Muscle layer of colon (tissue), 2 donors: ENCODE data around the gene ADPGK.

Source experiments
- H3K27ac ChIP-seq: one replicate; pipeline ENCODE4 v1.7.0; 2013; ENCODE audit warnings: low read depth, mild to moderate bottlenecking, low read length, moderate library complexity
- H3K27me3 ChIP-seq, 2 donors: one replicate each; pipeline ENCODE4 v1.7.0; 2013; ENCODE audit warnings: low read length in 2 of 2, mild to moderate bottlenecking in 2 of 2; ENCODE audit not compliant: insufficient read depth in 2 of 2, control insufficient read depth in 1 of 2
- H3K36me3 ChIP-seq: one replicate; pipeline ENCODE4 v1.7.0; 2013; ENCODE audit warnings: mild to moderate bottlenecking, low read length; ENCODE audit not compliant: insufficient read depth
- H3K4me1 ChIP-seq: one replicate; pipeline ENCODE4 v1.7.0; 2013; ENCODE audit warnings: mild to moderate bottlenecking, low read length; ENCODE audit not compliant: insufficient read depth
- H3K4me3 ChIP-seq, 2 donors: one replicate each; pipeline ENCODE4 v1.7.0; 2013; ENCODE audit warnings: low read length in 2 of 2, low read depth in 1 of 2, mild to moderate bottlenecking in 1 of 2, moderate library complexity in 1 of 2
- H3K9ac ChIP-seq: one replicate; pipeline ENCODE4 v1.7.0; 2013; ENCODE audit warnings: low read length
- H3K9me3 ChIP-seq: one replicate; pipeline ENCODE4 v1.7.0; 2013; ENCODE audit warnings: mild to moderate bottlenecking, low read length
- donor health status: abdominal sarcoma.
- donor health status: Adenocarcinoma of cecum.

The ADPGK gene

GRCh38 chr15:72801590-72802325 is 18.2 kb upstream of the ADPGK start:
- Histone ChIP-seq H3K9me3 (no peaks in the 10 kb centered on the region), H3K27me3 (no peaks in the 10 kb centered on the region), H3K9ac (no peak overlapping the region), H3K4me1 (no peaks in the 10 kb centered on the region), H3K4me3 (no peak overlapping the region), H3K36me3 (no peaks in the 10 kb centered on the region), H3K27ac (no peak overlapping the region)

- Histone ChIP-seq H3K27ac (no peak overlapping the region), H3K9me3 (no peaks in the 10 kb centered on the region), H3K4me1 (no peaks in the 10 kb centered on the region), H3K4me3 (no peak overlapping the region), H3K9ac (no peak overlapping the region), H3K36me3 (no peaks in the 10 kb centered on the region), H3K27me3 (no peaks in the 10 kb centered on the region)
These were observed 17.4 kb upstream of the ADPGK start for GRCh38 chr15:72800833-72801481.

- no peaks in the 10 kb centered on the region for H3K4me1 ChIP-seq
- H3K9ac ChIP-seq = no peak overlapping the region
- no peaks in the 10 kb centered on the region for H3K27me3 ChIP-seq
- H3K9me3 ChIP-seq = no peaks in the 10 kb centered on the region
- H3K27ac ChIP-seq = no peak overlapping the region
- no peak overlapping the region for H3K4me3 ChIP-seq
- H3K36me3 ChIP-seq = no peaks in the 10 kb centered on the region
These were observed 14.3 kb upstream of the ADPGK start for GRCh38 chr15:72797834-72798233.

GRCh38 chr15:72797338-72797689 is 13.8 kb upstream of the ADPGK start:
- no peak overlapping the region for H3K27ac ChIP-seq
- H3K4me1 ChIP-seq = no peaks in the 10 kb centered on the region
- H3K9me3 ChIP-seq = no peaks in the 10 kb centered on the region
- no peaks in the 10 kb centered on the region for H3K36me3 ChIP-seq
- peak overlapping the region; percentile 26 to 67 for H3K4me3 ChIP-seq
- H3K27me3 ChIP-seq = no peaks in the 10 kb centered on the region
- no peak overlapping the region for H3K9ac ChIP-seq

- Histone ChIP-seq H3K9me3 (no peaks in the 10 kb centered on the region), H3K9ac (no peak overlapping the region), H3K27ac (no peak overlapping the region)
These were observed 13.2 kb upstream of the ADPGK start for GRCh38 chr15:72796515-72797337.

GRCh38 chr15:72796210-72796514 is 12.6 kb upstream of the ADPGK start:
- H3K27me3 ChIP-seq = no peaks in the 10 kb centered on the region
- H3K4me1 ChIP-seq = no peaks in the 10 kb centered on the region
- H3K27ac ChIP-seq = no peak overlapping the region
- no peak overlapping the region for H3K9ac ChIP-seq
- H3K9me3 ChIP-seq = no peaks in the 10 kb centered on the region
- H3K36me3 ChIP-seq = no peaks in the 10 kb centered on the region
- peak overlapping the region; percentile 10 to 67 for H3K4me3 ChIP-seq

More at GRCh38 chr15:72796515-72797337, 13.2 kb upstream of the ADPGK start:
- no peaks in the 10 kb centered on the region for H3K4me1 ChIP-seq
- H3K27me3 ChIP-seq = no peaks in the 10 kb centered on the region
- no peaks in the 10 kb centered on the region for H3K36me3 ChIP-seq
- peak overlapping the region; percentile 26 to 67 for H3K4me3 ChIP-seq

- no peaks in the 10 kb centered on the region for H3K9me3 ChIP-seq
- H3K27ac ChIP-seq = no peak overlapping the region
- no peak overlapping the region for H3K4me3 ChIP-seq
- no peaks in the 10 kb centered on the region for H3K36me3 ChIP-seq
- H3K9ac ChIP-seq = no peak overlapping the region
- no peaks in the 10 kb centered on the region for H3K27me3 ChIP-seq
- no peaks in the 10 kb centered on the region for H3K4me1 ChIP-seq
These were observed 10.5 kb upstream of the ADPGK start for GRCh38 chr15:72793766-72794660.

GRCh38 chr15:72792431-72792830 is 8.9 kb upstream of the ADPGK start:
- H3K9me3 ChIP-seq = no peaks in the 10 kb centered on the region
- H3K36me3 ChIP-seq = no peaks in the 10 kb centered on the region
- no peaks in the 10 kb centered on the region for H3K4me1 ChIP-seq
- H3K27ac ChIP-seq = no peak overlapping the region
- H3K9ac ChIP-seq = no peak overlapping the region
- no peak overlapping the region for H3K4me3 ChIP-seq
- H3K27me3 ChIP-seq = no peaks in the 10 kb centered on the region

GRCh38 chr15:72790302-72790910 is 6.8 kb upstream of the ADPGK start:
- Histone ChIP-seq H3K4me1 (no peaks in the 10 kb centered on the region), H3K27ac (no peak overlapping the region), H3K9ac (no peak overlapping the region), H3K9me3 (no peaks in the 10 kb centered on the region), H3K36me3 (no peaks in the 10 kb centered on the region), H3K27me3 (no peaks in the 10 kb centered on the region), H3K4me3 (no peak overlapping the region)

- H3K27me3 ChIP-seq = no peaks in the 10 kb centered on the region
- H3K9ac ChIP-seq = no peak overlapping the region
- no peaks in the 10 kb centered on the region for H3K9me3 ChIP-seq
- no peaks in the 10 kb centered on the region for H3K36me3 ChIP-seq
- H3K4me1 ChIP-seq = peaks cover 11% of the 10 kb centered on the region
- H3K4me3 ChIP-seq = no peak overlapping the region
- H3K27ac ChIP-seq = no peak overlapping the region
These were observed 4.0 kb upstream of the ADPGK start for GRCh38 chr15:72787526-72787925.
